SK-N-SH (cell line): ENCODE measurements around the gene RNF214. TPM values are rescaled to one million over a fixed set of nuclear protein-coding genes. Genes with fewer than 3 reads are reported as not detected.

Experiments
- CTCF ChIA-PET: fragments of 300-600, 350-600 bp; formaldehyde crosslinking; extraction: SDS; loops from one replicate; lab custom pipeline; 2021; lab: Yijun Ruan, JAX
- POLR2A ChIA-PET: fragments of 350-600 bp; sonication (Branson Sonifier 250); formaldehyde crosslinking; extraction: SDS; loops from one replicate; lab custom pipeline; 2020; ENCODE audit warnings: antibody characterized with exemption, inconsistent platforms; lab: Yijun Ruan, JAX
- DNase-seq: peaks from one replicate; pipeline ENCODE4 v3.0.0; 2012
- H2AFZ ChIP-seq: fragments of 200-600 bp; sonication (generic); 2 replicates; pipeline ENCODE4 v1.8.1; 2016; ENCODE audit warnings: antibody characterized with exemption, mild to moderate bottlenecking, low read depth
- H3F3A ChIP-seq: fragments of 200-600 bp; sonication (generic); replicated peaks from 2 replicates; pipeline ENCODE3; 2016; ENCODE audit warnings: antibody characterized with exemption, mild to moderate bottlenecking; ENCODE audit not compliant: insufficient read depth
- H3K27ac ChIP-seq, 2 experiments: fragments of 200-500 bp in 1 of 2; fragments of 200-600 bp in 1 of 2; sonication (Bioruptor generic) in 1 of 2; sonication (generic), shearing (Covaris generic) in 1 of 2; 2 replicates each; pipeline versions ENCODE4 v1.5.1 to v1.6.1; 2014 to 2016; ENCODE audit warnings: low read depth in 2 of 2, inconsistent platforms in 1 of 2, low read length in 1 of 2, mild to moderate bottlenecking in 1 of 2, mixed read lengths in 1 of 2
- H3K27me3 ChIP-seq: fragments of 200-600 bp; sonication (generic), shearing (Covaris generic); 2 replicates; pipeline ENCODE4 v1.6.1; 2016; ENCODE audit warnings: mixed run types; ENCODE audit not compliant: insufficient read depth
- H3K36me3 ChIP-seq, 2 experiments: fragments of 200-500 bp in 1 of 2; fragments of 200-600 bp in 1 of 2; sonication (Bioruptor generic) in 1 of 2; sonication (generic) in 1 of 2; replicated peaks in 1 of 2; 2 replicates each; pipeline versions ENCODE3 to v1.5.1; 2014 to 2016; ENCODE audit warnings: low read length in 1 of 2, mild to moderate bottlenecking in 1 of 2; ENCODE audit not compliant: insufficient read depth in 2 of 2, control insufficient read depth in 1 of 2
- H3K4me1 ChIP-seq, 2 experiments: fragments of 200-500 bp in 1 of 2; fragments of 200-600 bp in 1 of 2; sonication (Bioruptor generic) in 1 of 2; sonication (generic), shearing (Covaris generic) in 1 of 2; 2 replicates each; pipeline versions ENCODE4 v1.5.1 to v1.6.1; 2014 to 2016; ENCODE audit warnings: low read depth in 1 of 2, low read length in 1 of 2, mixed run types in 1 of 2; ENCODE audit not compliant: insufficient read depth in 2 of 2, control insufficient read depth in 1 of 2
- H3K4me2 ChIP-seq: fragments of 200-600 bp; sonication (generic), shearing (Covaris generic); 2 replicates; pipeline ENCODE4 v1.6.1; 2017; ENCODE audit warnings: mixed run types
- H3K4me3 ChIP-seq, 2 experiments: fragments of 200-500 bp in 1 of 2; fragments of 200-600 bp in 1 of 2; sonication (Bioruptor generic) in 1 of 2; sonication (generic), shearing (Covaris generic) in 1 of 2; 2 replicates each; pipeline versions ENCODE4 v1.5.1 to v1.8.1; 2014 to 2016; ENCODE audit warnings: low read depth in 2 of 2, inconsistent platforms in 1 of 2, low read length in 1 of 2, mild to moderate bottlenecking in 1 of 2, mixed read lengths in 1 of 2, moderate library complexity in 1 of 2
- H3K79me2 ChIP-seq: fragments of 200-600 bp; sonication (generic); 2 replicates; pipeline ENCODE4 v1.8.1; 2017; ENCODE audit warnings: mild to moderate bottlenecking; ENCODE audit not compliant: insufficient read depth
- H3K9ac ChIP-seq: fragments of 200-600 bp; sonication (generic); 2 replicates; pipeline ENCODE4 v1.6.1; 2017; ENCODE audit warnings: mixed run types
- H3K9me2 ChIP-seq: fragments of 200-600 bp; sonication (generic); 2 replicates; pipeline ENCODE4 v1.6.1; 2017; ENCODE audit warnings: mixed run types
- H3K9me3 ChIP-seq: fragments of 200-600 bp; sonication (generic); 2 replicates; pipeline ENCODE4 v1.6.1; 2017; ENCODE audit warnings: mixed run types, mild to moderate bottlenecking, moderate library complexity
- H4K20me1 ChIP-seq: fragments of 200-600 bp; sonication (generic); 2 replicates; pipeline ENCODE4 v1.6.1; 2017; ENCODE audit warnings: mild to moderate bottlenecking, mixed run types; ENCODE audit not compliant: insufficient read depth
- CHD2 ChIP-seq: fragments of 150-350 bp; IDR thresholded peaks from 2 replicates; pipeline ENCODE4 v1.6.1; 2018; ENCODE audit warnings: low read length; ENCODE audit not compliant: partially characterized antibody
- ELF1 ChIP-seq: IDR thresholded peaks from 2 replicates; pipeline ENCODE4 v1.4.0; 2012
- EP300 ChIP-seq, 2 experiments: IDR thresholded peaks; 2 replicates each; pipeline versions ENCODE4 v1.4.0 to v1.6.1; 2012; ENCODE audit warnings: borderline replicate concordance in 1 of 2, low read depth in 1 of 2, low read length in 1 of 2
- FOSL2 ChIP-seq: IDR thresholded peaks from 2 replicates; pipeline ENCODE4 v1.4.0; 2012; ENCODE audit warnings: low read depth, mild to moderate bottlenecking, moderate library complexity, borderline replicate concordance
- FOXM1 ChIP-seq: IDR thresholded peaks from 2 replicates; pipeline ENCODE4 v1.4.0; 2012; ENCODE audit warnings: low read depth, mild to moderate bottlenecking
- JUND ChIP-seq: IDR thresholded peaks from 2 replicates; pipeline ENCODE4 v1.4.0; 2012
- MXI1 ChIP-seq: IDR thresholded peaks from 2 replicates; pipeline ENCODE4 v1.6.1; 2012; ENCODE audit warnings: mild to moderate bottlenecking, low read depth, low read length, improper control_type of control experiment
- RCOR1 ChIP-seq: fragments of 150-350 bp; IDR thresholded peaks from 2 replicates; pipeline ENCODE4 v1.6.1; 2017; ENCODE audit warnings: antibody characterized with exemption, low read length
- RFX5 ChIP-seq: IDR thresholded peaks from 2 replicates; pipeline ENCODE4 v1.6.1; 2012; ENCODE audit warnings: mild to moderate bottlenecking, improper control_type of control experiment, low read length
- RXRA ChIP-seq: IDR thresholded peaks from 2 replicates; pipeline ENCODE4 v1.4.0; 2012; ENCODE audit warnings: low read depth, mild to moderate bottlenecking, borderline replicate concordance
- SIN3A ChIP-seq: IDR thresholded peaks from 2 replicates; pipeline ENCODE4 v1.6.1; 2012; ENCODE audit warnings: low read depth, mild to moderate bottlenecking, low read length, moderate library complexity, borderline replicate concordance
- SMC3 ChIP-seq: IDR thresholded peaks from 2 replicates; pipeline ENCODE4 v1.6.1; 2012; ENCODE audit warnings: low read depth, low read length, improper control_type of control experiment
- TAF1 ChIP-seq: IDR thresholded peaks from 2 replicates; pipeline ENCODE4 v1.6.1; 2012; ENCODE audit warnings: low read depth, mild to moderate bottlenecking, low read length, moderate library complexity, borderline replicate concordance
- TEAD4 ChIP-seq: IDR thresholded peaks from 2 replicates; pipeline ENCODE4 v1.4.0; 2012; ENCODE audit warnings: mild to moderate bottlenecking, borderline replicate concordance; ENCODE audit not compliant: insufficient read depth
- YY1 ChIP-seq: IDR thresholded peaks from 2 replicates; pipeline ENCODE4 v1.4.0; 2012; ENCODE audit warnings: low read depth, mild to moderate bottlenecking
- WGBS: methylation state at CpG from one replicate; pipeline ENCODE4 v1.1.6; 2017; ENCODE audit warnings: low lambda C conversion rate; 5-methylcytosine and 5-hydroxymethylcytosine counted together
- polyA plus RNA-seq, 3 experiments: library from polyadenylated mRNA; depleted of rRNA; stranded (reverse); fragments of >200 nt; gene quantifications; 2 replicates each; pipeline ENCODE4 v1.2.3, GENCODE V29; 2012
- TF ChIP-seq, protein P1 (sequence below): fragments of 200-600 bp; sonication (generic); IDR thresholded peaks from 2 replicates; pipeline ENCODE4 v1.6.1; 2017; ENCODE audit warnings: antibody characterized with exemption, mild to moderate bottlenecking, moderate library complexity
- TF ChIP-seq, protein P2 (sequence below): IDR thresholded peaks from 2 replicates; pipeline ENCODE4 v1.6.1; 2012; ENCODE audit warnings: mild to moderate bottlenecking, low read depth, low read length, moderate library complexity
- TF ChIP-seq, protein P3 (sequence below): IDR thresholded peaks from 2 replicates; pipeline ENCODE4 v1.4.0; 2012; ENCODE audit warnings: low read depth
- TF ChIP-seq, protein P4 (sequence below): fragments of 150-350 bp; IDR thresholded peaks from 2 replicates; pipeline ENCODE4 v1.6.1; 2017; ENCODE audit warnings: antibody characterized with exemption, low read length, low read depth, borderline replicate concordance

Gene RNF214
- polyA plus RNA-seq, 1 of the 3 experiments (the other 2 are of a cell fraction) = 15.4 TPM

DNA sequence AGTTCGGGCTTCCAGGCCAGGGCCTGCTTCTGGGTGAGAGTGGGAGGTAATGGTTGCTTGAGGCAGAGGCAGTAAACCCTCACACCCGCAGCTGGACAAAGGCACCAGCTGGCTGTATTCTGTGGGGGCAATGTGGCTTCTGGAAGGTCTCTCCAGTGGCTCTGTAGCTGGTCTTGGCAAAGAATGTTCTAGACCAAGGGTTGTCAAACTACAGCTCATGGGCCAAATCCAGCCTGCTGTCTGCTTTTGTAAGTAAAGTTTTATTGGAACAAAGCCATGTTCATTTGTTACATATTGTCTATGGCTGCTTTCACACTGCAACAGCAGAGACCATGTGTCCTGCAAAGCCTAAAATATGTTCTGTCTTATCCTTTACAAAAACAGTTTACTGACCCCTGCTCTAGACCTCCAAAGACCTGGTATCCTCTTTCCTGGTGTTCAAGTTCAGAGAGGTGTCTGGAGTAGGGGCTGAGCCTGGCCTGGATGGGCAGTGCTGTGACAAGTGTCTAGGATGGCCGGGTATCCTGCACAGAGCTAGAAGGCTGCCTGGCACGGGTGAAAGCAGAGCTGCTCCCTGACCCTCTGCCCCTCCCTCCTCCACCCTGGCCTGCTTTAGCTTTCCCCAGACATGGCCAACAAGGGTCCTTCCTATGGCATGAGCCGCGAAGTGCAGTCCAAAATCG, 29.9 kb upstream of the RNF214 start:
- WGBS = 90% methylated on average over 6 of the region's 7 CpGs
- Histone ChIP-seq H3K4me3 (no peak overlapping the region; a peak in 1 of 4 replicates), H3K27me3 (no peaks in the 10 kb centered on the region), H3K9me2 (no peaks in the 10 kb centered on the region), H3K4me1 (peaks cover 9 to 13% of the 10 kb centered on the region in 2 experiments; a peak in 3 of 4 replicates), H3K36me3 (peaks cover 0 to 23% of the 10 kb centered on the region in 2 experiments), H4K20me1 (peaks cover 26% of the 10 kb centered on the region; the same call in 1 of the 2 replicates), H3F3A (peaks cover 23% of the 10 kb centered on the region), H3K9me3 (no peaks in the 10 kb centered on the region), H3K27ac (no peak overlapping the region; a peak in 1 of 4 replicates), H2AFZ (no peak overlapping the region), H3K9ac (no peak overlapping the region), H3K4me2 (peak overlapping the region; percentile 77), H3K79me2 (peaks cover 64% of the 10 kb centered on the region)
- TF ChIP-seq RCOR1 (no peak), YY1 (no peak), SMC3 (no peak), FOXM1 (no peak), MXI1 (no peak), SIN3A (no peak), TAF1 (no peak), EP300 (IDR thresholded peaks at IDR 0.05; ENCODE audit: borderline replicate concordance in 1 of 2, low read depth in 1 of 2, low read length in 1 of 2) (no peak), JUND (no peak), CHD2 (no peak), ELF1 (no peak), RFX5 (no peak), TEAD4 (no peak), RXRA (no peak), FOSL2 (no peak)
- TF ChIP-seq, protein P1, sequence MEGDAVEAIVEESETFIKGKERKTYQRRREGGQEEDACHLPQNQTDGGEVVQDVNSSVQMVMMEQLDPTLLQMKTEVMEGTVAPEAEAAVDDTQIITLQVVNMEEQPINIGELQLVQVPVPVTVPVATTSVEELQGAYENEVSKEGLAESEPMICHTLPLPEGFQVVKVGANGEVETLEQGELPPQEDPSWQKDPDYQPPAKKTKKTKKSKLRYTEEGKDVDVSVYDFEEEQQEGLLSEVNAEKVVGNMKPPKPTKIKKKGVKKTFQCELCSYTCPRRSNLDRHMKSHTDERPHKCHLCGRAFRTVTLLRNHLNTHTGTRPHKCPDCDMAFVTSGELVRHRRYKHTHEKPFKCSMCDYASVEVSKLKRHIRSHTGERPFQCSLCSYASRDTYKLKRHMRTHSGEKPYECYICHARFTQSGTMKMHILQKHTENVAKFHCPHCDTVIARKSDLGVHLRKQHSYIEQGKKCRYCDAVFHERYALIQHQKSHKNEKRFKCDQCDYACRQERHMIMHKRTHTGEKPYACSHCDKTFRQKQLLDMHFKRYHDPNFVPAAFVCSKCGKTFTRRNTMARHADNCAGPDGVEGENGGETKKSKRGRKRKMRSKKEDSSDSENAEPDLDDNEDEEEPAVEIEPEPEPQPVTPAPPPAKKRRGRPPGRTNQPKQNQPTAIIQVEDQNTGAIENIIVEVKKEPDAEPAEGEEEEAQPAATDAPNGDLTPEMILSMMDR = no peak
- TF ChIP-seq, protein P2, sequence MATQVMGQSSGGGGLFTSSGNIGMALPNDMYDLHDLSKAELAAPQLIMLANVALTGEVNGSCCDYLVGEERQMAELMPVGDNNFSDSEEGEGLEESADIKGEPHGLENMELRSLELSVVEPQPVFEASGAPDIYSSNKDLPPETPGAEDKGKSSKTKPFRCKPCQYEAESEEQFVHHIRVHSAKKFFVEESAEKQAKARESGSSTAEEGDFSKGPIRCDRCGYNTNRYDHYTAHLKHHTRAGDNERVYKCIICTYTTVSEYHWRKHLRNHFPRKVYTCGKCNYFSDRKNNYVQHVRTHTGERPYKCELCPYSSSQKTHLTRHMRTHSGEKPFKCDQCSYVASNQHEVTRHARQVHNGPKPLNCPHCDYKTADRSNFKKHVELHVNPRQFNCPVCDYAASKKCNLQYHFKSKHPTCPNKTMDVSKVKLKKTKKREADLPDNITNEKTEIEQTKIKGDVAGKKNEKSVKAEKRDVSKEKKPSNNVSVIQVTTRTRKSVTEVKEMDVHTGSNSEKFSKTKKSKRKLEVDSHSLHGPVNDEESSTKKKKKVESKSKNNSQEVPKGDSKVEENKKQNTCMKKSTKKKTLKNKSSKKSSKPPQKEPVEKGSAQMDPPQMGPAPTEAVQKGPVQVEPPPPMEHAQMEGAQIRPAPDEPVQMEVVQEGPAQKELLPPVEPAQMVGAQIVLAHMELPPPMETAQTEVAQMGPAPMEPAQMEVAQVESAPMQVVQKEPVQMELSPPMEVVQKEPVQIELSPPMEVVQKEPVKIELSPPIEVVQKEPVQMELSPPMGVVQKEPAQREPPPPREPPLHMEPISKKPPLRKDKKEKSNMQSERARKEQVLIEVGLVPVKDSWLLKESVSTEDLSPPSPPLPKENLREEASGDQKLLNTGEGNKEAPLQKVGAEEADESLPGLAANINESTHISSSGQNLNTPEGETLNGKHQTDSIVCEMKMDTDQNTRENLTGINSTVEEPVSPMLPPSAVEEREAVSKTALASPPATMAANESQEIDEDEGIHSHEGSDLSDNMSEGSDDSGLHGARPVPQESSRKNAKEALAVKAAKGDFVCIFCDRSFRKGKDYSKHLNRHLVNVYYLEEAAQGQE = no peak
- TF ChIP-seq, protein P3, sequence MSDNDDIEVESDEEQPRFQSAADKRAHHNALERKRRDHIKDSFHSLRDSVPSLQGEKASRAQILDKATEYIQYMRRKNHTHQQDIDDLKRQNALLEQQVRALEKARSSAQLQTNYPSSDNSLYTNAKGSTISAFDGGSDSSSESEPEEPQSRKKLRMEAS = no peak
- TF ChIP-seq, protein P4, sequence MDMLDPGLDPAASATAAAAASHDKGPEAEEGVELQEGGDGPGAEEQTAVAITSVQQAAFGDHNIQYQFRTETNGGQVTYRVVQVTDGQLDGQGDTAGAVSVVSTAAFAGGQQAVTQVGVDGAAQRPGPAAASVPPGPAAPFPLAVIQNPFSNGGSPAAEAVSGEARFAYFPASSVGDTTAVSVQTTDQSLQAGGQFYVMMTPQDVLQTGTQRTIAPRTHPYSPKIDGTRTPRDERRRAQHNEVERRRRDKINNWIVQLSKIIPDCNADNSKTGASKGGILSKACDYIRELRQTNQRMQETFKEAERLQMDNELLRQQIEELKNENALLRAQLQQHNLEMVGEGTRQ = no peak
- DNase-seq = no peak
- POLR2A ChIA-PET = interaction anchor here (1.0 kb wide), 1 partner anchor 29 kb away, joined by 3 read pairs; the partner anchor contains the start of gene PCSK7
- CTCF ChIA-PET = interaction anchor here (0.6 to 0.9 kb wide), 3 partner anchors 9 to 24 kb away, joined by 3 read pairs; no protein-coding TSS in a partner anchor
